Activated naive CD4-positive, alpha-beta T cell treated with anti-CD3 and anti-CD28 coated beads for 36 hours (primary cell): Measurements from ENCODE around the gene ZMIZ1. TPM values are rescaled to one million over a fixed set of nuclear protein-coding genes. Genes with fewer than 3 reads are reported as not detected.

Experiments used
- CTCF ChIA-PET: fragments of 350-600 bp; sonication (Branson Sonifier 250); formaldehyde crosslinking; loops from one replicate; lab custom pipeline; 2021; ENCODE audit warnings: antibody characterized with exemption; lab: Charles Lee
- DNase-seq: peaks from one replicate; pipeline ENCODE4 v3.0.0-alpha.2; 2020
- H3K27ac Mint-ChIP-seq: one replicate; pipeline ENCODE4 v1.8.0; 2021; ENCODE audit warnings: mild to moderate bottlenecking, mixed read lengths
- H3K27me3 Mint-ChIP-seq: one replicate; pipeline ENCODE4 v1.8.0; 2021; ENCODE audit warnings: low read depth, mixed read lengths
- H3K36me3 Mint-ChIP-seq: one replicate; pipeline ENCODE4 v1.8.0; 2021; ENCODE audit warnings: low read depth, mixed read lengths
- H3K4me1 Mint-ChIP-seq: one replicate; pipeline ENCODE4 v1.8.0; 2021; ENCODE audit warnings: low read depth, mixed read lengths
- H3K4me3 Mint-ChIP-seq: one replicate; pipeline ENCODE4 v1.8.0; 2021; ENCODE audit warnings: mild to moderate bottlenecking, moderate library complexity, mixed read lengths
- H3K9me3 Mint-ChIP-seq: one replicate; pipeline ENCODE4 v1.8.0; 2021; ENCODE audit warnings: mixed read lengths
- intact Hi-C: fragments of 100-400 bp; cut with micrococcal nuclease; formaldehyde crosslinking; loops from one replicate; pipeline ENCODE4 v1.15.1; 2023
- total RNA-seq, 2 experiments: library from RNA; stranded (reverse); gene quantifications; one replicate each; pipeline ENCODE4 v1.2.3, GENCODE V29; 2021

ZMIZ1 gene
- total RNA-seq, 2 experiments from 2014 or later, result 15.6 to 18.3 TPM

DNA sequence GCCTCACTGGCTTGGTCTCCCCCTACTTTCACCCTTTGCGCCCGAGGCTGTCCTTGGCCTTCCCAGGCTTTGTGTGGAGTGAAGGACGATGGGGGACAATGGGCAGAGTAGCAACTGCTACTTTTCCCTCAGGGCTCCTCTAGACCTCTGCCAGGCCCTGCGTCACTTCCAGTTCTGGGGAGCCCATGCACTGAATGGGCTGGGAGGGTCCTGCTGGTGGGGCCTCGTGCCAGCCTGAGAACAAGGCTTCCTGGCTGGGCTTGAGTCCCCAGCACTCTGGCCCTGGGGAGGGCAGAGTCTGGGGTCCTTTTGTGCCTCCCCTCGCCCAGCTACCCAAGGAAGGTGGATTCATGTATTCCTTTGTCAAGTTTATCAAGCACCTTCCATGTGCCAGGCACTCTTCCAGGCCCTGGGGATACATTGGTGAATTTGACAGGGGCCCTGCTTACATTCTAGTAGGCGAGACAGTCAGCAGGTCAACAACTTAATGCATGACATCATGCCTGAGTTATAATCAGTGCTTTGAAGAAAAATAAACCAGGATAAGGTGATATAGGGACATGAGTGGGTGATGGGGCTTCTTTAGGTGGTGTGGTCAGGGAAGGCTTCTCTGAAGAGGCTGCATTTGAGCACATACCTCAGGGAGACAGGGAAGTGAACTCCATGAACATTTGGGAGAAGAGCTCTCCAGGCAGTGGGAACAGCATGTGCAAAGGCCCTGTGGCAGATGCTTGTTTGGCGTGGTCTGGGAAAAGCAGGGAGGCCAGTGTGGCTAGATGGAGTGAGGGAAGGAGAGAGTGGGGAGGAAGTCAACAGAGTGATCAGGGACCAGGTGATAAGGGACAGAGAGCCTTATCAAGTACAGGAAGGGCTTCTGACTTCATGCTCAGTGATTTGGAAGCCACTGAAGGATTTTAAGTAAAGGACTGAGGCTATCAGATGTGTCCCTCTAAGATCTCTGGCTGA lies 14.1 kb downstream of the ZMIZ1 start:
- no peak for DNase-seq
- Mint-ChIP-seq H3K36me3 (no peaks in the 10 kb centered on the region), H3K4me1 (peaks cover 24% of the 10 kb centered on the region), H3K4me3 (no peak overlapping the region), H3K9me3 (no peaks in the 10 kb centered on the region), H3K27me3 (no peaks in the 10 kb centered on the region), H3K27ac (no peak overlapping the region)
- intact Hi-C loops, result no loop called here
- CTCF ChIA-PET, result no interaction called here

DNA sequence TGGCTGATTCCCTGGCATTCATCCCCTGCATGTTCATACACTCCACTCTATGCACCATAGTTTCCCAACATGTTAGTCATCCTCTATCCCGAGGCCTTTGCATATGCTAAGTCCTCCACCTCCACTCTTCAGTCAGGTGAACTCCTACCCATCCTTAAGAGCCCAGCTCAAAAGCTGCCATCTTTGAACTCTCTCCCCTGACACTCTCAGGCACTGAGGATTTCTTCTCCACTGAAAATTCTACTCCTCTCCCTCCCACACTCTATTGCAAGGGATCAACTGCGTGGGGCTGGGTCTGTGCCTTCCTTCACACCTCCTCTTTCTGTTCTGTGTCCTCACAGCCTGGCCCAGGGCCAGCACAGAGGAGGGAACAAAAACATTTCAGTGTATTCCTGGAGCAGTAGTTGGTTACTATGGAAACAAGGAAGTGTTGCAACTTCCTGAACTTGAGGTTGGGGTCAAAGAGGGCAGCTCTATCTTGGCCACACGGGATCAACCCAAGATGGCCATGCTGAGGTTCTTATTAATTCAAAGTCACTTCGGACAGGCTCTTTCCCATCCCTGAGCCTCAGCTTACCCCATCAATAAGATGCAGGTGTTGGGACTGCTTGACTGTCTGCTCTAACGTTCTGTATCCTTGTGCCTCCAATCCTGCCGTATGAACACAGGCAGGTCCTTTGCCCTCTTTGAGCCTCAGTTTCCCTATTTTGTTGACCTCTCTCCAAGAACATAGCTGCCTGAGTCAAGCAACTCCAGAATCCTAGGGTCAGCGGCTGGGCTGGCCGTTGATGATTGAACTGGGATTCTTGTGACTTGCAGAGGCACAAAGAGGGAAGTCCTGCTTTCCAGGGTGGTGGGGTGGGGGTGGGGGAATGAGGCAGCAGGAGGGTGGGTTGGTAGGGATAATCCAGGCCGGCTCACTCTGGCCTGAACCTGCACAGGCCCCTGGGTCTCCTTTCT lies 15.5 kb downstream of the ZMIZ1 start:
- Mint-ChIP-seq H3K4me1 (peaks cover 24% of the 10 kb centered on the region), H3K27me3 (no peaks in the 10 kb centered on the region), H3K36me3 (no peaks in the 10 kb centered on the region), H3K4me3 (no peak overlapping the region), H3K27ac (peak overlapping the region; percentile 14), H3K9me3 (no peaks in the 10 kb centered on the region)
- intact Hi-C loops, result no loop called here
- DNase-seq, result peak; percentile 50
- CTCF ChIA-PET, result no interaction called here

GRCh38 chr10:79084972-79085597 lies 16.3 kb downstream of the ZMIZ1 start:
- H3K4me1 Mint-ChIP-seq, result peaks cover 25% of the 10 kb centered on the region
- intact Hi-C loops, result no loop called here
- CTCF ChIA-PET, result no interaction called here
- no peaks in the 10 kb centered on the region for H3K27me3 Mint-ChIP-seq
- no peak overlapping the region for H3K4me3 Mint-ChIP-seq
- no peak overlapping the region for H3K27ac Mint-ChIP-seq
- H3K36me3 Mint-ChIP-seq, result no peaks in the 10 kb centered on the region
- H3K9me3 Mint-ChIP-seq, result no peaks in the 10 kb centered on the region
- no peak for DNase-seq

- intact Hi-C loops, result no loop called here
- Mint-ChIP-seq H3K27me3 (no peaks in the 10 kb centered on the region), H3K27ac (no peak overlapping the region), H3K4me3 (no peak overlapping the region), H3K4me1 (peaks cover 31% of the 10 kb centered on the region), H3K36me3 (no peaks in the 10 kb centered on the region), H3K9me3 (no peaks in the 10 kb centered on the region)
- CTCF ChIA-PET, result interaction anchor here (1.0 kb wide), 1 partner anchor 104 kb away, joined by 3 read pairs; no protein-coding TSS in a partner anchor
- no peak for DNase-seq
These were observed 18.1 kb downstream of the ZMIZ1 start for GRCh38 chr10:79086822-79087221.

DNA sequence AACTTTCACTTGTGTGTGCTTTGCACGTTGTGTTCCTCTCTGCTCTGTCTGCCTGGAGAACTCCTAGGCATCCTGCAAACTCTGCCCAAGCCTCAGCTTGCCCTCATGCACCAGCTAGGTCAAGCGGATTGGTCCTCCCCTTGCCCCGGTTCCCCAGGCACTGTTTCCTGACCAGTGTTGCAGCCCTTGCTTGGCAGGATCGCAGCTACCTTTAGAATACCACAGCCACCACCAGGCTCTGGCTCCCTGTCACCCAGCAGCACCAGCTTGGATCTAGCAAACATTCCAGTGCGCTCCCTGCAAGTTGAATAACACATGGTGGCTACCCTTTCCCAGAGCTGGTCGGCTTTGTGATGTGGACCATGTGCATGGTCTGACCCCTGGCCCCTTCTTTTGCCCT lies 19.0 kb downstream of the ZMIZ1 start:
- no peak overlapping the region for H3K27ac Mint-ChIP-seq
- CTCF ChIA-PET, result no interaction called here

GRCh38 chr10:79088176-79088575 lies 19.4 kb downstream of the ZMIZ1 start:
- peaks cover 33% of the 10 kb centered on the region for H3K4me1 Mint-ChIP-seq
- no peaks in the 10 kb centered on the region for H3K9me3 Mint-ChIP-seq
- no peaks in the 10 kb centered on the region for H3K36me3 Mint-ChIP-seq
- CTCF ChIA-PET, result interaction anchor here (1.2 kb wide), 1 partner anchor 108 kb away, joined by 3 read pairs; no protein-coding TSS in a partner anchor
- no peak for DNase-seq
- intact Hi-C loops, result no loop called here
- H3K27me3 Mint-ChIP-seq, result no peaks in the 10 kb centered on the region
- H3K4me3 Mint-ChIP-seq, result no peak overlapping the region
- no peak overlapping the region for H3K27ac Mint-ChIP-seq

More for the DNA sequence above, 19.0 kb downstream of the ZMIZ1 start:
- DNase-seq, result no peak
- no peaks in the 10 kb centered on the region for H3K27me3 Mint-ChIP-seq
- peaks cover 33% of the 10 kb centered on the region for H3K4me1 Mint-ChIP-seq
- H3K4me3 Mint-ChIP-seq, result no peak overlapping the region
- no peaks in the 10 kb centered on the region for H3K36me3 Mint-ChIP-seq
- intact Hi-C loops, result no loop called here
- H3K9me3 Mint-ChIP-seq, result no peaks in the 10 kb centered on the region

GRCh38 chr10:79088613-79089355 lies 20.0 kb downstream of the ZMIZ1 start:
- Mint-ChIP-seq H3K4me3 (no peak overlapping the region), H3K27ac (no peak overlapping the region), H3K36me3 (no peaks in the 10 kb centered on the region), H3K9me3 (no peaks in the 10 kb centered on the region), H3K27me3 (no peaks in the 10 kb centered on the region), H3K4me1 (peaks cover 33% of the 10 kb centered on the region)
- intact Hi-C loops, result no loop called here
- CTCF ChIA-PET, result interaction anchor here (1.2 kb wide), 1 partner anchor 107 kb away, joined by 3 read pairs; no protein-coding TSS in a partner anchor
- no peak for DNase-seq

DNA sequence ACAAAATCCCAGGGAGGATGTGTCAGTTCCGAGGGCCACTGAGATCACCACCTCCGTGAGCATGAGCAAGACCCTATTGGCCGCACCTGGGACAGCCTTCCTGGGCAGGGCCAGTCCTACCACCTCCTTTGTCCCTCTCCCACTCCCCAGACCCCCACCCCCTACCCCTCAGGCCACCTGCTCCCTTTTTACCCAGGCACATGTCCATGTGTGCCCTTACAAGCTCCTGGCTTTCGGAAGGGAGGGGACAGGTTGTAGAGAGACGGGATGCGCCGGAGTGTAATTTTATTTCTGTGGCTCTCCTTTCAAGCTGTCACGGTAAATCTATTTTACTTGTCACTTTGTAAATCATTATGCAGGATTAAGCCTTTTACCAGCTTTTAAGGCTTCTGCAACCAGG lies 20.9 kb downstream of the ZMIZ1 start:
- DNase-seq, result no peak
- CTCF ChIA-PET, result no interaction called here
- Mint-ChIP-seq H3K4me1 (peaks cover 26% of the 10 kb centered on the region), H3K27me3 (no peaks in the 10 kb centered on the region), H3K9me3 (no peaks in the 10 kb centered on the region), H3K27ac (no peak overlapping the region), H3K36me3 (no peaks in the 10 kb centered on the region), H3K4me3 (no peak overlapping the region)
- intact Hi-C loops, result no loop called here

DNA sequence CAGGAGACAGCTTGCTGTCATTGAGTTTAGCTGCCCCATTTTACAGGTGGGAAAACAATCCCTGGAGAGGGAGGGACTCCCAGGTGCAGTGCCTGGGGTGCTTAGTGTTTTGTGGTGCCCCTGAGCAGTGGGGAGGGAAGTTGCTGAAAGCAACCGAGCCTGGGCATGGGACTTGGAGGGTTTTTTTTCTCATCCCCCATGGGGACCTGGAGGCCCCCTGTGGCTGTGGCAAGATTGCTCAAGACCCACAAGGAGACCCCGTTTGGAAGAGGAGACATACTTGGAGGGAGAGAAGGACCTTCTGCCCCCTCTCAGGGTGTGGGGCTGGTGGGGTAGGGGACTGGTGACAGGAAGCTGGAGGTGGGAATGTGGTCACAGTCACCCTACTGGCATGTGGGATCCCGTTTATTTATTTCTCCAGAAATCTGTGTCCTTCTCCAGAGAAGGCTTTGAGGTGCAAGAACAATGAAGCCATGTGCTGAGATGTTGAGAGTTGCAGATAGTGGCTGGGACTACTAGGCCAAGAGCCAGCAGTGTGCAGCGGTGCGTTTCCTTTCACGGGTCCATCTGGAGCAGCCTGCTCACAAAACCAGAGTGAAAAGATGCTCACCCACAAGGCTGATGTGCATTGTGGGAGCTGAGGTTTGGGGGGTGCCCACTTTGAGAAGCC lies 21.5 kb downstream of the ZMIZ1 start:
- DNase-seq, result no peak
- no peaks in the 10 kb centered on the region for H3K9me3 Mint-ChIP-seq
- no peaks in the 10 kb centered on the region for H3K36me3 Mint-ChIP-seq
- peaks cover 24% of the 10 kb centered on the region for H3K4me1 Mint-ChIP-seq
- H3K27me3 Mint-ChIP-seq, result no peaks in the 10 kb centered on the region
- CTCF ChIA-PET, result no interaction called here
- no peak overlapping the region for H3K27ac Mint-ChIP-seq
- intact Hi-C loops, result no loop called here
- H3K4me3 Mint-ChIP-seq, result no peak overlapping the region

- peaks cover 19% of the 10 kb centered on the region for H3K4me1 Mint-ChIP-seq
- H3K36me3 Mint-ChIP-seq, result no peaks in the 10 kb centered on the region
- no peaks in the 10 kb centered on the region for H3K27me3 Mint-ChIP-seq
- CTCF ChIA-PET, result no interaction called here
- no peak overlapping the region for H3K27ac Mint-ChIP-seq
- no peak overlapping the region for H3K4me3 Mint-ChIP-seq
- intact Hi-C loops, result no loop called here
- no peak for DNase-seq
- H3K9me3 Mint-ChIP-seq, result no peaks in the 10 kb centered on the region
These were observed 23.6 kb downstream of the ZMIZ1 start for GRCh38 chr10:79092292-79092896.
